Osteoblast (primary cell): ENCODE results near the gene KLHL18. TPM values are rescaled to one million over a fixed set of nuclear protein-coding genes. Genes with fewer than 3 reads are reported as not detected.

Source experiments
- DNase-seq: peaks from one replicate; pipeline ENCODE4 v3.0.0; 2011; ENCODE audit warnings: low spot score, mixed read lengths; ENCODE audit not compliant: insufficient read length; ENCODE audit errors: missing footprints
- H2AFZ ChIP-seq: 2 replicates; pipeline ENCODE4 v1.6.0; 2011; ENCODE audit warnings: mild to moderate bottlenecking, low read length
- H3K27ac ChIP-seq: 2 replicates; pipeline ENCODE4 v1.5.1; 2011; ENCODE audit warnings: mild to moderate bottlenecking, low read depth, low read length, moderate library complexity
- H3K27me3 ChIP-seq: 2 replicates; pipeline ENCODE4 v1.6.0; 2012; ENCODE audit warnings: mild to moderate bottlenecking, control low read depth, inconsistent platforms, low read length, moderate library complexity; ENCODE audit not compliant: insufficient read depth
- H3K36me3 ChIP-seq: 2 replicates; pipeline ENCODE4 v1.5.1; 2011; ENCODE audit warnings: mild to moderate bottlenecking, low read length, control low read depth, moderate library complexity; ENCODE audit not compliant: insufficient read depth
- H3K4me1 ChIP-seq: 2 replicates; pipeline ENCODE4 v1.5.1; 2011; ENCODE audit warnings: mild to moderate bottlenecking, low read length, control low read depth, moderate library complexity; ENCODE audit not compliant: insufficient read depth
- H3K4me2 ChIP-seq: 2 replicates; pipeline ENCODE4 v1.6.0; 2011; ENCODE audit warnings: mild to moderate bottlenecking, low read length; ENCODE audit not compliant: insufficient read depth
- H3K4me3 ChIP-seq: fragments of 200-600 bp; sonication (generic); 3 replicates; pipeline ENCODE4 v1.5.1; 2012; ENCODE audit warnings: mild to moderate bottlenecking, low read length, inconsistent platforms; ENCODE audit not compliant: insufficient read depth
- H3K79me2 ChIP-seq: 2 replicates; pipeline ENCODE4 v1.6.0; 2012; ENCODE audit warnings: mild to moderate bottlenecking, low read length, control low read depth, inconsistent platforms; ENCODE audit not compliant: insufficient read depth
- H3K9me3 ChIP-seq: 2 replicates; pipeline ENCODE4 v1.5.1; 2011; ENCODE audit warnings: low read depth, low read length, control low read depth
- H4K20me1 ChIP-seq: 2 replicates; pipeline ENCODE4 v1.6.0; 2012; ENCODE audit warnings: mild to moderate bottlenecking, low read length, control low read depth; ENCODE audit not compliant: insufficient read depth
- CTCF ChIP-seq: IDR thresholded peaks from 2 replicates; pipeline ENCODE4 v1.5.1; 2011; ENCODE audit warnings: mild to moderate bottlenecking, low read depth, low read length, moderate library complexity; ENCODE audit errors: extremely low read depth
- total RNA-seq: library from RNA; depleted of rRNA; stranded (reverse); fragments of >200 nt; gene quantifications from 2 replicates; pipeline ENCODE4 v1.2.3, GENCODE V29; 2012

KLHL18 gene
- total RNA-seq, 1 donor = 21.4 TPM

- Histone ChIP-seq H3K4me3 (no peak overlapping the region), H3K27ac (no peak overlapping the region), H3K4me1 (no peaks in the 10 kb centered on the region), H3K79me2 (peaks cover 69% of the 10 kb centered on the region), H3K4me2 (no peak overlapping the region), H3K36me3 (no peaks in the 10 kb centered on the region), H4K20me1 (peaks cover 16% of the 10 kb centered on the region), H2AFZ (no peak overlapping the region), H3K27me3 (no peaks in the 10 kb centered on the region), H3K9me3 (no peaks in the 10 kb centered on the region)
- DNase-seq = no peak
- no peak for TF ChIP-seq CTCF
Observed at GRCh38 chr3:47296562-47297302, 14.0 kb downstream of the KLHL18 start.

DNA sequence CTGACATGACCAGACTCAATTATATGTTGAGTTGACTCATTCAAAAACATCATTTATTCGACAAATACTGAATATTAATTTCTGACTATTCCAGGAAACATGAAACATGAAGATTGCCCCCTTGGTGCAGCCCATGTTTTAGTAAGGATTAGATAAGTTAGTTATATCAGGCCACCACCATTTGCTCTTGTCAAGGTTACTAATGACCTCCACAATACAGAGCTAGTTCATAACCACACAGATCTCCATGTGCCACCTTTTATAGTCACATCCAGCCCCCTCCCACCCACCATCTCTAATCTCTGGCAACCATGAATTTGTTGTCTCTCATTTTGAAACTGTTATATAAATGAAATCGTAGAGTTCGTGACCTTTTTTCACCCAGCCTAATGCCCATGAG lies 15.7 kb downstream of the KLHL18 start:
- no peaks in the 10 kb centered on the region for H3K4me1 ChIP-seq
- no peaks in the 10 kb centered on the region for H3K9me3 ChIP-seq
- no peak overlapping the region for H2AFZ ChIP-seq
- H3K27me3 ChIP-seq = no peaks in the 10 kb centered on the region
- no peak overlapping the region for H3K4me2 ChIP-seq
- no peak for TF ChIP-seq CTCF
- no peak for DNase-seq
- H3K36me3 ChIP-seq = no peaks in the 10 kb centered on the region
- peaks cover 16% of the 10 kb centered on the region for H4K20me1 ChIP-seq
- no peak overlapping the region for H3K27ac ChIP-seq
- no peak overlapping the region for H3K4me3 ChIP-seq
- peaks cover 62% of the 10 kb centered on the region for H3K79me2 ChIP-seq

DNA sequence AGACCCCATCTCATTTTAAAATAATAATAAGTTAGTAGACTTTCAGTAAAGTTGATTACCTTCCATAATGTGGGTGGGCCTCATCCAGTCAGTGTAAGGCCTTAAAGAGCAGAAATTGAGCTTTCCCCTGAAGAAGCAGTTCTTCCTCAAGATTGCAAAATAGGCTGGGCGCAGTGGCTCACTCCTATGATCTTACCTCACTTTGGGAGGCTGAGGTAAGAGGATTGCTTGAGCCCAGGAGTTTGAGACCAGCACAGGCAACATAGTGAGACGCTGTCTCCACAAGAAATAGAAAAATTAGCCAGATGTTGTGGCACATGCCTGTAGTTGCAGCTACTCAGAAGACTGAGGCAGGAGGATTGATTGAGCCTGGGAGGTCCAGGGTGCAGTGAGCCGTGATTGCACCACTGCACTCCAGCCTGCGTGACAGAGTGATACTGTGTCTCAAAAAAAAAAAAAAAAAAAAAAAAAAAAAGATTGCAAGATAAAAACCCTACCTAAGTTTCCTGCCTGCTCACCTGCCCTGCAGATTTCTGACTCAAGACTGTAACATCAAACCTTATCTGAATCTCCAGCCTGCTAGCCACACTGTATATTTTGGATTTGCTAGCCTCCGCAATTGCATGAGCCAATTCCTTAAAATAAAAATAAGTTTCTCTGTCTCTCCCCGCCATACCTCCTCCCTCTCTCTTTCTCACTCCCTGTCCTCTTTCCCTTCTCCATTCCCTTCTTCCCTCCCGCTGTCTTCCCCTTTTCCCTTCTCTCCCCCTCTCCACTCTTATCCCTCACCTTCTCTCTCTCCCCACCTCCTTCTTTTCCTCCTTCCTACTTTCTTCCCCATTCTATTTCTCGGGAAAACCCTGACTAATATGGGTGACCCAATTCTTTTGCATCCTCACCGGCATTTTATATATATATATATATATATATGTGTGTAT lies 16.9 kb downstream of the KLHL18 start:
- Histone ChIP-seq H3K9me3 (no peaks in the 10 kb centered on the region), H3K79me2 (peaks cover 58% of the 10 kb centered on the region), H3K4me2 (no peak overlapping the region), H4K20me1 (peaks cover 16% of the 10 kb centered on the region), H3K4me3 (no peak overlapping the region), H3K4me1 (no peaks in the 10 kb centered on the region), H3K27me3 (no peaks in the 10 kb centered on the region), H3K27ac (no peak overlapping the region), H2AFZ (no peak overlapping the region), H3K36me3 (no peaks in the 10 kb centered on the region)
- no peak for DNase-seq
- TF ChIP-seq CTCF = no peak

DNA sequence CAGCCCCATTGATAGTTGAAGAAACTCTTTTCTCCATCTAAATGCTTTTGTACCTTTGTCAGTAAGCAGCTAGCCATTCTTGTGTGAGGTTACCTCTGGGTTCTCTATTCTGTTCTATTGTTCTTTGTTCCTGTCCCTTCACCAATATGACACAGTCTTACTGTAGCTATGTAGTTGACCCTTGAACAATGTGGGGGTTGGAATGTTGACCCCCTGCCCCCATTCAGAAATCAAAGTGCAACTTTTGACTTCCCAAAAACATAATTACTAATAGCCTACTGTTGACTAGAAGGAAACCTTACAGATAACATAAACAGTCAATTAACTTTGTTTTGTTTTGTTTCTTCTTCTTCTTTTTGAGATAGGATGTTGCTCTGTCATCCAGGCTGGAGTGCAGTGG lies 18.7 kb downstream of the KLHL18 start:
- peaks cover 9% of the 10 kb centered on the region for H4K20me1 ChIP-seq
- H2AFZ ChIP-seq = no peak overlapping the region
- H3K4me3 ChIP-seq = no peak overlapping the region
- H3K79me2 ChIP-seq = peaks cover 51% of the 10 kb centered on the region
- no peaks in the 10 kb centered on the region for H3K27me3 ChIP-seq
- DNase-seq = no peak
- TF ChIP-seq CTCF = no peak
- H3K4me2 ChIP-seq = no peak overlapping the region
- H3K9me3 ChIP-seq = no peaks in the 10 kb centered on the region
- no peaks in the 10 kb centered on the region for H3K36me3 ChIP-seq
- no peak overlapping the region for H3K27ac ChIP-seq
- H3K4me1 ChIP-seq = no peaks in the 10 kb centered on the region
